Neural progenitor cell (in vitro differentiated cells): ENCODE results near the gene PLEKHF1. TPM values are rescaled to one million over a fixed set of nuclear protein-coding genes. Genes with fewer than 3 reads are reported as not detected.

Experiments used
- DNase-seq: peaks from one replicate; pipeline ENCODE4 v3.0.0-alpha.2; 2016; ENCODE audit warnings: low spot score
- H2AFZ ChIP-seq: fragments of 200-600 bp; sonication (generic); replicated peaks from 2 replicates; pipeline ENCODE4 v1.6.1; 2016; ENCODE audit warnings: antibody characterized with exemption
- H3F3A ChIP-seq: fragments of 200-600 bp; sonication (generic); 2 replicates; pipeline ENCODE4 v1.6.1; 2016; ENCODE audit warnings: antibody characterized with exemption, low read depth
- H3K27ac ChIP-seq: fragments of 200-600 bp; sonication (generic); 2 replicates; pipeline ENCODE4 v1.5.1; 2016; ENCODE audit warnings: mild to moderate bottlenecking
- H3K27me3 ChIP-seq: fragments of 200-600 bp; sonication (generic); 2 replicates; pipeline ENCODE4 v1.6.1; 2016; ENCODE audit warnings: mild to moderate bottlenecking, moderate library complexity
- H3K36me3 ChIP-seq: fragments of 200-600 bp; sonication (generic); 2 replicates; pipeline ENCODE4 v1.5.1; 2016
- H3K4me1 ChIP-seq: fragments of 200-600 bp; sonication (generic); 2 replicates; pipeline ENCODE4 v1.6.1; 2016; ENCODE audit warnings: mixed run types
- H3K4me2 ChIP-seq: fragments of 200-600 bp; sonication (generic); 2 replicates; pipeline ENCODE4 v1.6.1; 2016
- H3K4me3 ChIP-seq: fragments of 200-600 bp; sonication (generic); 2 replicates; pipeline ENCODE4 v1.5.1; 2016
- H3K79me2 ChIP-seq: fragments of 200-600 bp; sonication (generic); 2 replicates; pipeline ENCODE4 v1.6.1; 2016; ENCODE audit warnings: low read depth
- H3K9ac ChIP-seq: fragments of 200-600 bp; sonication (generic); 2 replicates; pipeline ENCODE4 v1.6.1; 2016
- H3K9me3 ChIP-seq: fragments of 200-600 bp; sonication (generic); 2 replicates; pipeline ENCODE4 v1.5.1; 2016; ENCODE audit warnings: low read depth
- H4K20me1 ChIP-seq: fragments of 200-600 bp; sonication (generic); 2 replicates; pipeline ENCODE4 v1.6.1; 2016; ENCODE audit warnings: low read depth
- H3K27ac Mint-ChIP-seq: 3 replicates; pipeline ENCODE4 v1.8.0; 2021; ENCODE audit warnings: mixed read lengths
- H3K27me3 Mint-ChIP-seq: 2 replicates; pipeline ENCODE4 v1.8.0; 2022; ENCODE audit warnings: low read depth, mild to moderate bottlenecking, inconsistent platforms, moderate library complexity, mixed read lengths; ENCODE audit not compliant: insufficient read depth
- H3K36me3 Mint-ChIP-seq: 3 replicates; pipeline ENCODE4 v1.8.0; 2021; ENCODE audit warnings: mixed read lengths
- H3K4me1 Mint-ChIP-seq: 3 replicates; pipeline ENCODE4 v1.8.0; 2021; ENCODE audit warnings: mixed read lengths
- H3K4me3 Mint-ChIP-seq: 3 replicates; pipeline ENCODE4 v1.8.0; 2021; ENCODE audit warnings: mild to moderate bottlenecking, moderate library complexity, mixed read lengths
- H3K9me3 Mint-ChIP-seq: 3 replicates; pipeline ENCODE4 v1.8.0; 2020; ENCODE audit warnings: mixed read lengths
- CTCF ChIP-seq: fragments of 200-600 bp; sonication (generic); IDR thresholded peaks from 2 replicates; pipeline ENCODE4 v1.5.1; 2017; ENCODE audit warnings: antibody characterized with exemption, mild to moderate bottlenecking
- EZH2 ChIP-seq: fragments of 200-600 bp; sonication (generic); IDR thresholded peaks from 2 replicates; pipeline ENCODE4 v1.6.1; 2017; ENCODE audit warnings: antibody characterized with exemption, mild to moderate bottlenecking, moderate library complexity
- EZH2phosphoT487 ChIP-seq: fragments of 200-600 bp; sonication (generic); IDR thresholded peaks from 2 replicates; pipeline ENCODE4 v1.6.1; 2017; ENCODE audit warnings: antibody characterized with exemption
- total RNA-seq: library from RNA; depleted of rRNA; stranded (reverse); fragments of >200 nt; gene quantifications from 2 replicates; pipeline ENCODE4 v1.2.3, GENCODE V29; 2015; ENCODE audit warnings: low replicate concordance

The PLEKHF1 gene
- total RNA-seq, 1 donor from 2014 or later: 1.2 TPM

- H3K4me1 Mint-ChIP-seq: peaks cover 23% of the 10 kb centered on the region
- H3K4me3 Mint-ChIP-seq: peak overlapping the region; percentile 81
- Histone ChIP-seq H3K4me1 (peaks cover 7% of the 10 kb centered on the region), H3K79me2 (peaks cover 19% of the 10 kb centered on the region), H3K9ac (no peak overlapping the region), H3F3A (peaks cover 6% of the 10 kb centered on the region), H4K20me1 (no peaks in the 10 kb centered on the region), H3K36me3 (no peaks in the 10 kb centered on the region), H3K4me2 (no peak overlapping the region), H2AFZ (no peak overlapping the region), H3K27ac (no peak overlapping the region), H3K27me3 (no peaks in the 10 kb centered on the region), H3K4me3 (no peak overlapping the region), H3K9me3 (no peaks in the 10 kb centered on the region)
- H3K27ac Mint-ChIP-seq: no peak overlapping the region
- no peak for DNase-seq
- TF ChIP-seq CTCF (no peak), EZH2 (no peak), EZH2phosphoT487 (no peak)
- no peaks in the 10 kb centered on the region for H3K36me3 Mint-ChIP-seq
- H3K9me3 Mint-ChIP-seq: no peaks in the 10 kb centered on the region
- peaks cover 2% of the 10 kb centered on the region for H3K27me3 Mint-ChIP-seq
Observed at GRCh38 chr19:29712744-29713516, 47.7 kb downstream of the PLEKHF1 start.

GRCh38 chr19:29714371-29714952 is 49.2 kb downstream of the PLEKHF1 start:
- H2AFZ ChIP-seq: peak overlapping the region; percentile 82
- no peak for DNase-seq
- peaks cover 2% of the 10 kb centered on the region for H3K27me3 Mint-ChIP-seq

DNA sequence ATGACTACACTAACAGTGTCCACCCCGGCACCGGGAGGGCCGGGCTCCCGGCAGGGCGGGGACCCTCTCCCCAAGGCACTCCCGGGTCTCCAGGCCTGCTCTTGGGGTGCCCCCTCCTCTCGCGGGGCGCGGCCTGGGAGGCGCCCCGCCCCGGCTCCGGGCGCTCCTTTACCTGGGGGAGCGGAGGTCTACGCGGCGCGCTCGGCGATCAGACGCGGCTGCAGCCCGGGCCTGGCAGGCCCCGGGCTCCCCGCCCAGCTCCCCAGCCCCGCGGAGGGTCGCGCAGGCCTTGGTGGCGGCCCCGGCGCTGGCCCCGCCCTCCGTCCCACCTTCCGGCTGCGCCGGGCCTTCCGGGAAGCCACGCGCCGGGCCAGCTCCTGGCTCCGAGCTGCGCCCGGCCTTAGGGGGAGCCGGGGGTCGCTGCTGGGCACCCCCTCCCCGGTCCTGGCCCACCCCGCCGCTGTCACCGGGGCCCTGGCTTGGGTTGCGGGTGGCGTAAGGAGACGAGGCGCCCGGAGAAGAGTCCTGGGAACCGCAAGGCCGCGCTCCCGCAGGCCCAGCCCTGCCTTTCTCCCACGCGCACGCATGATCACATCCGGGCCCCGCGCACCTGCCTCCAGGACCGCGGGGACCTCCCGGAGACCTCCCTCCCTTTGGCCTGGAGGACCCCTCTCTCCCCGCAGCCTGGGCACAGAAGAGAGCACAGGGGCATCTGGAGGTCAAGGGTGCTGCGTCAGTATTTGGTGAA is 49.9 kb downstream of the PLEKHF1 start, which contains the start of gene C19orf12:
Gene C19orf12 (minus strand): TSS at position 309 of the 748 bp plus-strand sequence. CDS start 6,848 bp downstream, outside the sequence.
- peaks cover 23% of the 10 kb centered on the region for H3K4me1 Mint-ChIP-seq
- peak within 1 kb of the TSS; percentile 92 for H3K4me2 ChIP-seq
- peak within 1 kb of the TSS; percentile 99 for H3K4me3 ChIP-seq
- peaks cover 19% of the 10 kb centered on the region for H3K79me2 ChIP-seq
- H4K20me1 ChIP-seq: no peaks in the 10 kb centered on the region
- no peaks in the 10 kb centered on the region for H3K27me3 ChIP-seq
- TF ChIP-seq CTCF (no peak), EZH2 (no peak), EZH2phosphoT487 (no peak)
- H3K9me3 Mint-ChIP-seq: no peaks in the 10 kb centered on the region
- peak within 1 kb of the TSS; percentile 94 for H3K27ac Mint-ChIP-seq
- H3K9me3 ChIP-seq: no peaks in the 10 kb centered on the region
- peaks cover 17% of the 10 kb centered on the region for H3F3A ChIP-seq
- no peaks in the 10 kb centered on the region for H3K36me3 Mint-ChIP-seq
- peaks cover 2% of the 10 kb centered on the region for H3K27me3 Mint-ChIP-seq
- H3K36me3 ChIP-seq: no peaks in the 10 kb centered on the region
- peak within 1 kb of the TSS; percentile 75 for H3K9ac ChIP-seq
- H3K27ac ChIP-seq: no peak within 1 kb of the TSS
- H3K4me1 ChIP-seq: peaks cover 7% of the 10 kb centered on the region
- H2AFZ ChIP-seq: peak within 1 kb of the TSS; percentile 82
- peak within 1 kb of the TSS; percentile 93 for H3K4me3 Mint-ChIP-seq
- peak; percentile 85 for DNase-seq

More at GRCh38 chr19:29714371-29714952, 49.2 kb downstream of the PLEKHF1 start:
- peak overlapping the region; percentile 92 for H3K4me2 ChIP-seq
- H3K9me3 ChIP-seq: no peaks in the 10 kb centered on the region
- H3K4me3 ChIP-seq: peak overlapping the region; percentile 99
- H3K4me1 Mint-ChIP-seq: peaks cover 23% of the 10 kb centered on the region
- H3K4me1 ChIP-seq: peaks cover 7% of the 10 kb centered on the region
- no peaks in the 10 kb centered on the region for H4K20me1 ChIP-seq
- no peak overlapping the region for H3K27ac ChIP-seq
- peak overlapping the region; percentile 75 for H3K9ac ChIP-seq
- no peak overlapping the region for H3K27ac Mint-ChIP-seq
- no peaks in the 10 kb centered on the region for H3K9me3 Mint-ChIP-seq
- peak overlapping the region; percentile 81 for H3K4me3 Mint-ChIP-seq
- no peaks in the 10 kb centered on the region for H3K27me3 ChIP-seq
- no peak for TF ChIP-seq EZH2
- TF ChIP-seq CTCF: no peak
- no peak for TF ChIP-seq EZH2phosphoT487
- no peaks in the 10 kb centered on the region for H3K36me3 ChIP-seq
- peaks cover 14% of the 10 kb centered on the region for H3F3A ChIP-seq
- H3K79me2 ChIP-seq: peaks cover 19% of the 10 kb centered on the region
- H3K36me3 Mint-ChIP-seq: no peaks in the 10 kb centered on the region
